Esophagus (tissue), 2 donors: ENCODE measurements around the gene KNSTRN. TPM values are rescaled to one million over a fixed set of nuclear protein-coding genes. Genes with fewer than 3 reads are reported as not detected.

Source experiments
- H3K27ac ChIP-seq, 2 donors: one replicate each; pipeline ENCODE4 v1.5.1; 2013; ENCODE audit warnings: low read depth in 2 of 2, mild to moderate bottlenecking in 2 of 2, inconsistent platforms in 1 of 2, low read length in 1 of 2, moderate library complexity in 1 of 2
- H3K27me3 ChIP-seq, 2 donors: one replicate each; pipeline ENCODE4 v1.6.1; 2013; ENCODE audit warnings: low read length in 2 of 2, control low read depth in 1 of 2, mild to moderate bottlenecking in 1 of 2; ENCODE audit not compliant: insufficient read depth in 2 of 2, control insufficient read depth in 1 of 2
- H3K36me3 ChIP-seq, 2 donors: one replicate each; pipeline ENCODE4 v1.6.1; 2013; ENCODE audit warnings: low read length in 1 of 2; ENCODE audit not compliant: control insufficient read depth in 2 of 2, insufficient read depth in 2 of 2
- H3K4me1 ChIP-seq, 2 donors: one replicate each; pipeline ENCODE4 v1.6.1; 2013; ENCODE audit warnings: low read length in 1 of 2; ENCODE audit not compliant: control insufficient read depth in 2 of 2, insufficient read depth in 2 of 2
- H3K4me3 ChIP-seq, 2 donors: one replicate each; pipeline ENCODE4 v1.5.1; 2013; ENCODE audit warnings: low read length in 2 of 2, mild to moderate bottlenecking in 2 of 2, low read depth in 1 of 2, moderate library complexity in 1 of 2
- H3K9me3 ChIP-seq, 2 donors: one replicate each; pipeline ENCODE4 v1.6.1; 2013; ENCODE audit warnings: mild to moderate bottlenecking in 2 of 2, low read depth in 1 of 2, low read length in 1 of 2, moderate library complexity in 1 of 2; ENCODE audit not compliant: control insufficient read depth in 2 of 2, insufficient read depth in 1 of 2
- WGBS, 2 donors: extraction: QIAGEN DNeasy Blood & Tissue Kit; methylation state at CpG; one replicate each; pipeline ENCODE4 v1.1.7; 2013; 5-methylcytosine and 5-hydroxymethylcytosine counted together
- polyA plus RNA-seq, 2 donors: library from polyadenylated mRNA; stranded (reverse); fragments of 200-250 nt; gene quantifications; one replicate each; pipeline ENCODE4 v1.2.3, GENCODE V29; 2013
- donor health status: healthy with polysubstance abuse.
- donor health status: Bipolar disorder and iron deficiency.

KNSTRN gene
- polyA plus RNA-seq, 2 donors = 11.3 TPM

- no peak overlapping the region for H3K4me3 ChIP-seq
- H3K9me3 ChIP-seq = no peaks in the 10 kb centered on the region
- no peak overlapping the region for H3K27ac ChIP-seq
- H3K4me1 ChIP-seq = peaks cover 0 to 3% of the 10 kb centered on the region in 2 donors
- no peaks in the 10 kb centered on the region for H3K27me3 ChIP-seq
- WGBS, 2 donors = 45 to 58% methylated on average over 2 of the region's 2 CpGs
- H3K36me3 ChIP-seq = no peaks in the 10 kb centered on the region
Observed at GRCh38 chr15:40372981-40373380, 9.5 kb upstream of the KNSTRN start.

GRCh38 chr15:40377606-40378005, 4.9 kb upstream of the KNSTRN start:
- Histone ChIP-seq H3K9me3 (no peaks in the 10 kb centered on the region), H3K4me1 (peaks cover 0 to 2% of the 10 kb centered on the region in 2 donors), H3K4me3 (no peak overlapping the region), H3K27me3 (no peaks in the 10 kb centered on the region), H3K36me3 (no peaks in the 10 kb centered on the region), H3K27ac (no peak overlapping the region)
- WGBS, 2 donors = 80 to 84% methylated on average over 3 of the region's 3 CpGs

GRCh38 chr15:40379374-40379773, 3.1 kb upstream of the KNSTRN start:
- no peaks in the 10 kb centered on the region for H3K9me3 ChIP-seq
- H3K36me3 ChIP-seq = no peaks in the 10 kb centered on the region
- no peaks in the 10 kb centered on the region for H3K27me3 ChIP-seq
- peaks cover 0 to 2% of the 10 kb centered on the region in 2 donors for H3K4me1 ChIP-seq
- H3K27ac ChIP-seq = no peak overlapping the region
- H3K4me3 ChIP-seq = no peak overlapping the region
- 85 to 91% methylated on average over 4 of the region's 4 CpGs for WGBS, 2 donors

- H3K4me1 ChIP-seq = peaks cover 0 to 2% of the 10 kb centered on the region in 2 donors
- H3K9me3 ChIP-seq = no peaks in the 10 kb centered on the region
- 12 to 33% methylated on average over 4 of the region's 4 CpGs for WGBS, 2 donors
- H3K36me3 ChIP-seq = no peaks in the 10 kb centered on the region
- no peak overlapping the region for H3K4me3 ChIP-seq
- H3K27me3 ChIP-seq = no peaks in the 10 kb centered on the region
- peak overlapping the region in 1 of 2 donors; percentile 60 for H3K27ac ChIP-seq
Observed at GRCh38 chr15:40379853-40380252, 2.7 kb upstream of the KNSTRN start.

GRCh38 chr15:40380636-40381035, 1.9 kb upstream of the KNSTRN start:
- 93% methylated on average over 10 of the region's 10 CpGs for WGBS, 2 donors
- H3K4me1 ChIP-seq = peaks cover 0 to 2% of the 10 kb centered on the region in 2 donors
- H3K4me3 ChIP-seq = no peak overlapping the region
- no peaks in the 10 kb centered on the region for H3K36me3 ChIP-seq
- no peaks in the 10 kb centered on the region for H3K27me3 ChIP-seq
- H3K9me3 ChIP-seq = no peaks in the 10 kb centered on the region
- H3K27ac ChIP-seq = no peak overlapping the region

GRCh38 chr15:40381818-40382529, 547 bp upstream of the KNSTRN start:
- Histone ChIP-seq H3K4me3 (peak overlapping the region in 1 of 2 donors; percentile 3), H3K4me1 (peaks cover 0 to 2% of the 10 kb centered on the region in 2 donors), H3K36me3 (no peaks in the 10 kb centered on the region), H3K27me3 (no peaks in the 10 kb centered on the region), H3K27ac (no peak overlapping the region), H3K9me3 (no peaks in the 10 kb centered on the region)
- 88 to 93% methylated on average over 11 of the region's 11 CpGs for WGBS, 2 donors

- Histone ChIP-seq H3K27ac (no peak overlapping the region), H3K27me3 (no peaks in the 10 kb centered on the region), H3K9me3 (no peaks in the 10 kb centered on the region), H3K4me1 (peaks cover 0 to 2% of the 10 kb centered on the region in 2 donors), H3K4me3 (no peak overlapping the region), H3K36me3 (peaks cover 0 to 6% of the 10 kb centered on the region in 2 donors)
- WGBS, 2 donors = 93 to 98% methylated on average over 3 of the region's 3 CpGs
Observed at GRCh38 chr15:40386480-40386879, 4.0 kb downstream of the KNSTRN start.

GRCh38 chr15:40388941-40389823, 6.7 kb downstream of the KNSTRN start:
- WGBS, 2 donors = 86 to 89% methylated on average over 13 of the region's 13 CpGs
- no peak overlapping the region for H3K27ac ChIP-seq
- peaks cover 0 to 10% of the 10 kb centered on the region in 2 donors for H3K36me3 ChIP-seq

GRCh38 chr15:40389824-40390595, 7.5 kb downstream of the KNSTRN start:
- H3K27ac ChIP-seq = no peak overlapping the region
- peaks cover 0 to 10% of the 10 kb centered on the region in 2 donors for H3K36me3 ChIP-seq
- no peak overlapping the region for H3K4me3 ChIP-seq
- 84 to 94% methylated on average over 2 of the region's 2 CpGs for WGBS, 2 donors
- no peaks in the 10 kb centered on the region for H3K27me3 ChIP-seq
- H3K4me1 ChIP-seq = no peaks in the 10 kb centered on the region
- H3K9me3 ChIP-seq = no peaks in the 10 kb centered on the region

More at GRCh38 chr15:40388941-40389823, 6.7 kb downstream of the KNSTRN start:
- H3K27me3 ChIP-seq = no peaks in the 10 kb centered on the region
- H3K4me1 ChIP-seq = no peaks in the 10 kb centered on the region
- H3K4me3 ChIP-seq = no peak overlapping the region
- H3K9me3 ChIP-seq = no peaks in the 10 kb centered on the region
